ENCODE measurements around the gene OR2T1. TPM values are rescaled to one million over a fixed set of nuclear protein-coding genes. Genes with fewer than 3 reads are reported as not detected.
"Not testable (repeated sequence)": the region's sequence is repeated elsewhere in the genome, so short reads cannot be mapped to it uniquely, and the experiment has no call there.

The OR2T1 gene
- total RNA-seq, 2 donors from 2014 or later, result not detected

DNA sequence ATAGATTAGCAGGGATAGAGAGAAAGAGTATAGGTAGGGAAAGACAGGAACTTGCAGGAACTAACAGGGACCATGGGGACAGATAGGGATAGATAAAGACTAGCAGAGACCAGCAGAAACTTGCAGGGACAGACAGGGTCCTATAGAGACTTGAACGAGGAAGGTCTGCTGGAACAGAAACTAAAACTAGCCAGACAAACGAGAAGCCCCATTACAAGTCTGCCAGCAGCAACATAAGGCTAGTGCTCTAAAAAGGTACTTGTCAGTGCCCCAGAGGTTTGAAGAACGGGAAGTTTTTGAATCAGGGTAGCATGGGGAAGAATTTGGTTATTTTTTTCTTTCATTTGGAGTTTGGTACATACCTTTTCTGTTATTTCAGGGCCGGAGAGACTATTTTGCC, 29.4 kb downstream of the OR2T1 start:
- DNase-seq; intact Hi-C loops (cut with DNase I); ATAC-seq: not testable (repeated sequence)

DNA sequence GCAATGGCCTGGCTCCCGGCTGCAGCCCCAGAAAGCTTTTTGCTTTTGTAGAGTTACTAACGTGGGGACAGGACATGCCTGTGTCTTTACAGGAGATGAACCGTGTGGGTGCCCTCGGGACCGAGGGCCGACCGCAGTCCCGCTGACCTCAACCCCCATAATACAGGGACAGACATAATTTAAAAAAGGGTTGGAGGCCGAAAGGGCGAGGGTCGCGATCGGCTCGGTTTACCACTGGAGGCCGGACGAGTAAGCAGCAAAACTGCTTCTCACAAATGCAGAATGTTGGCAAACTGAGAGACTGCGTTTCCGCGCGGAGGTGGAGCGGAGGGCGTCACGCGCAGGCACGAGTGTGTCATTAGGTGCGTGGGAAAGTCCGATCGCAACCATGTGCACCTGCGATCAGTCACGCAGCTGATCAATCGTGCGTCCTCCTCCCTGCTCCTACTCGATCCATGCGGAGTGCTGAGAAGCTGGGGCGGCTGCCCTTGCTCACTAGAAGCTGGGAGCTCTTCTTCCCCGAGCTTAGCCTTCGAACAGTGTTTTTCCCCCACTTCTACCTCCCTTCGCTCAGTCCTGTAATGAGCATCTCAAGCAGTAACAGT, 31.1 kb downstream of the OR2T1 start:
- intact Hi-C loops (cut with DNase I); DNase-seq; ATAC-seq: not testable (repeated sequence)

DNA sequence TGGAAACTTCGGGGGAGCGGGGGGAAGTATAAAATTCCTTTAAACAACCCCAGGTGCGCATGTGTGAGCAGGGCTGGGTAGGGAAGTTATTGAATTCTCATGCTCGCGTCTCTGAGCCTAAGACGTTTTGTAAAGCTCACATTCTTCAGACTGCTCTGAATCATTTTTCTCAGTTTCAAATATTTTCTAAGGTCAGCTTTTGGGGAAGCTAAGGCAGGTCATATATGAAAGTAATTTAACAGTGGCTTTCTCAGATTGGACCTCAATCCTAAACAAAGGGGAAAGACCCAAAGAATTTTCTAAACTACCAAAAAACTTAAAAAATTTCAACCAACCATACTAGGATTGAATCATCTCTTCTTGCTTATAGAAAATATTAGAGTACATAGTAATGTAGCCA, 32.1 kb downstream of the OR2T1 start:
- intact Hi-C loops (cut with DNase I); DNase-seq; ATAC-seq: not testable (repeated sequence)

DNA sequence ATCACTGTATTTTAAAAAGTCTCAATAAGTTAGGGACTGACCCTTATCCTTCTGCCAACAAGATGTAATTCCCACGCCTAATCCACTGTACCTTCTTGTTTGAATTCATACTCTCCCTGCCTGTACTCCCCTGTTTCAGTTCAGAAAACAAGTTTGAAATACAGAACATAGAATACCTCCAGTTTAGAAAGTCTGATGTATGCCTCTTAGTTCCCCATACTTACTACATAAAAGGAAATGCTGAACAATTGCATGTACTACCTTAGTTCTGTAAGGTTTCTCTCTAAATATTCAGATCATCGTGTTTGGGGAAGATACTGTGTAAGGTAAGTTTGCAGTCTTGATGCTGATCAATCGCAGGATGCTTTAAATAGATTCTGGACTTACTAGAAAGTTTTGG, 33.5 kb downstream of the OR2T1 start:
- not testable (repeated sequence) for ATAC-seq

DNA sequence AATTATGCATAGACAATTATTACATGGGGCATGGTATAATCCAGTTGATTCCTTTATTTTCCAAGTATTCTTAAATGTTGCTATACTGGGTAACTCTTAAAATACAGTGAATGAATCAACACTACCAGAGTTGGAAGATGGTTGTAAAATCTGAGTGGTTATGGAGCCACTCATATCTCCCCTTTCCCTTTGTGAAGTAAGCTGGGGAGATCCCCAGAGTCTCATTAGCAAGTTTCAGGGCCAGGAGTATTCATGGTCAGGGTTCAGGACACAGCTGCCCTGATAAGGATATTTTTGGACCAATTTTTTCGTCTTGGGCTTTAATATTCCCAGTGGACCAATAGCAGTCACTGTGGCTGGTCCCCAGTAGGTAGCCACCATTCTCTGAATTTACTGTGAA, 35.8 kb downstream of the OR2T1 start:
- ATAC-seq; DNase-seq; intact Hi-C loops (cut with DNase I): not testable (repeated sequence)

More for the DNA sequence above, 33.5 kb downstream of the OR2T1 start:
- DNase-seq; intact Hi-C loops (cut with DNase I): not testable (repeated sequence)

DNA sequence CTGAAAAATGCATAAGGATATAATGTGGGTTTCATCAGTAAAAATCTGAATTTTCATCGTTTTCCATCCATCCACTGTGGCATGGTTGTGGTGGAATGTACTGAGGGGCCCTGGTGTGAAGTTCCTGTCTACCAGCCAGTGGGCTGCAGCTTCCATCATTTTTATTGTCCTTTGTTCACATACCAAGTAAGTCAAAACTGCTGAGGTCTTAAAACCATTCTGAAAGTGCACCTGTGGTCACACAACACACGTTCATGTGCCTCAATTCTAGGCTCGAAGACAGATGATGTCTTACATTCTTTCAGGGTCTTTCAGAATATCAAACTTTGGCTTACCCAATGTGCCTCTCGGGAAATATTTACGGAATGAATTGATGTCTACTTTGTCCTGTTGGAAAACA, 36.4 kb downstream of the OR2T1 start:
- ATAC-seq; DNase-seq; intact Hi-C loops (cut with DNase I): not testable (repeated sequence)

DNA sequence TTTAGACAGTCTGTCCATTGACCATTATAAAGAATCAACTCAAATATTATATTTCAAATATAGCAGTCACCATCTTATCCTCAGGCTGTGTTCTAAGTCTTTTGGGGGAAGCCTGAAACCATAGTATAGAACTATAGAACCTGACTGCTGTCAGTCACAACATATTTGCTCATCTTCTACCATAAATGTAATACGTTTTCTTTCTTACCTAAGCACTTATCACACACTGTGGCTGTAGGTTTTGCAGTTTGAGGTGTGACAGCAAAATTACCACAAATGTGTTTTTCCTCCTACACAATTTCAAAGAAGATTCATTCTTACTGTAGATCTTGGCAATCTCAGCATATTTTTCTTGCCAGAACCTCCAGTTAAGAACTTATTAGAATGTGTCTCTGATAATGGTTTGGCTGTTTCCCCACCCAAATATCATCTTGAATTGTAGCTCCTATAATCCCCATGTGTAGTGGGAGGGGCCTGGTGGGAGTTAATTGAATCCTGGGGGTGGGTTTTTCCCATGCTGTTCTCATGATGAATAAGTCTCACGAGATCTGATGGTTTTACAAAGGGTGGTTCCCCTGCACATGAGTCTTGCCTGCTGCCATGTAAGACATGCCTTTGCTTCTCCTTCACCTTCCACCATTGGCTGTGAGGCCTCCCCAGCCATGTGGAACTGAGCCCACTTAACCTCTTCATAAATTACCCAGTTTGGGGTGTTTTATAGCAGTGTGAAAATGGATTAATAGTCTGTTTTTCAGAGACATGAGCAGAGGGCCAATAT, 39.8 kb downstream of the OR2T1 start:
- DNase-seq; ATAC-seq; intact Hi-C loops (cut with DNase I): not testable (repeated sequence)

DNA sequence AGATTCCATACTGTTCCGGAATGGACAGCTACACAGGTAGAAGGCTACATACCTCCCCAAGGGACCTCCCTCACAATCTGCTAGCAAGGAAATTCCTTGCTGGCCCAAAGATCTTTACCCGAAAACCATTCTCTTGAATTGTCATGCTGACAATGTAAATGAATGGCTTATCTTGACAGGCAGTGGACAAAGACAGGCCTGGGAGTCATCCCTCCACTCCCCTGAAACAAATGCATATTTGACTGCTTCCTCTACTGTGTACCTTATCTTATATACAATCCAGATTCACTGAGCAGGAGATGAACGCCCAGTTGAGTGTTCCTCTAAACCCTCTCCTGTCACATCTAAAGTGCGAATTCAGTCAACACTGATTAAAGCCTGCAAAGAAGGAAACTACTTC, 41.8 kb downstream of the OR2T1 start:
- intact Hi-C loops (cut with DNase I); ATAC-seq; DNase-seq: not testable (repeated sequence)

DNA sequence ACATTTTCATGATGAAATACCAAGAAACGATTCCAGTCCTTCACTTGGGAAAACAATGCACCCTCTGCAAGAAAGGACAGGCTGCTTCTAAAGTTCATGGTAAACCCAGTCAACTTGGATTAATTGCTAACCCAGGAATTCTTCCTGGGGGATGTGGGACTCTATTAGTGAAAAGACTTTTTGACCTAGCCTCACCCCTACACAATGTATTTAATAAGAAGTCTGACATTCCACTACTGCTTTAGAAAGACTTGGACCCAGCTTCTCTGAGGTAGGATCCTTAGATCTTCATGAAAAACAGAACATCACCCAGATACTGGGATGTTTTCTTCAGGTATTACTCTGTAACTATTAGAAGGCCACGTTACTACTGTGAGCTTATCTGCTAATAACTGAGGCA, 42.6 kb downstream of the OR2T1 start, which contains the start of gene OR2T2:
TSS of gene OR2T2 (plus strand) at position 239 of the 400 bp plus-strand sequence. CDS start 7,161 bp downstream, outside the sequence.
- intact Hi-C loops (cut with DNase I); DNase-seq: not testable (repeated sequence)

DNA sequence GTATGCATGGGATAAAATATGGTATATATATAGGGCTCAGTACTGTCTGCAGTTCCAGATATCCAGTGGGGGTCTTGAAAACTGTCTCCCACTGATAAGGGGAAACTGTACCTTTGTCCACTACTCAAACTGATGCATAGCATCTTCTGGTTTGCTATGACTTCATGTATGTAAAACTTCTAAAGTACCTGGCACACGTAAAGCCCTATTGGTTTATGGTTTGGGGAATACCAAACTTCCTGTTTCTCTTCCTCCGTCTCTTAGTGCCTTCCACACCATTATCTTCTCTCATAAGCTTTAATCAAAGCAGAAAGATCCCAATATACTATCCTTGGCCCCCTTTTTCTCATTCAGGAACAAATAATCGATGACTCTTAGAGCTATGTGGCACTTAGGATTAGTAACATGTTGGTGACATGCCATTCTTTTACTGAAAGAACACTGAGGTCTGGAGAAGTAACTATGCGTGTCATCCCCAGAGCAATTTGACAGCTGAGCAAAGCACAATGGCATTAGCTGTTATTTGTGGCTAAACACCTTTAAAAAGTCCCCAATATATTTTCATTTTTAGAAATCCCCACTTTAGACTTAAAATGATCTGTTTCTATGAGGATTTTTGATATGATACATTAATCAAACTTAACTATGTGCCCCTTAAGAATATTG, 45.7 kb downstream of the OR2T1 start:
- DNase-seq; ATAC-seq; intact Hi-C loops (cut with DNase I): not testable (repeated sequence)

More for the DNA sequence above, 42.6 kb downstream of the OR2T1 start, which contains the start of gene OR2T2:
- not testable (repeated sequence) for ATAC-seq

DNA sequence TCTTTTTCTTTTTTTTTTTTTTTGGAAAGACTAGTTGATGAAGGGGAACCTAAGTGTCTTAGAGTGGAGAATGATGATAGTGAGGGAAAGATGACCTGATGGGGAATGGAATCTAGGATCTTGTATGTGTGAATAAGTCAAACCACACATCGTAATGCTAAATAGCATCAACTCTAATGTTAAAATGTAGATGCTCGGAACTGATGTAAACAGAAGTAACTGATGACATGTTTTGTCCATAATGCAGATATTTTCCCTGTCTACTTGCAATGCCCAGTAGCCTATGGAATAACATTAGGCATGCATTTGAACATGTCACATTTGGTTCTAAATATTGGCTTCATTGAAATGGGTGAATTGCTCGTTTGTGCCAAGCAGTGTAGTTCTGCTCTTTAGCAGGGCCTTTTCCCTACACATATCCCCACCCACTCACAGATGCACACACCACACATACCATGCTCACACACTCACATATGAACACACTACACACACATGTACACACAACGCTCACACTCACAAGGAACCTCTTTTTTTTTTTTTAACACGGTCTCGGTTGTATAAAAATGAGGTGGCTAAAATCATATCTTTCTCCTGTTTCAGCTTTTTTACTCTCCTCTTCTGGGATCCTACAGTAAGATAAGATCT, 47.1 kb downstream of the OR2T1 start:
- DNase-seq; intact Hi-C loops (cut with DNase I); ATAC-seq: not testable (repeated sequence)

DNA sequence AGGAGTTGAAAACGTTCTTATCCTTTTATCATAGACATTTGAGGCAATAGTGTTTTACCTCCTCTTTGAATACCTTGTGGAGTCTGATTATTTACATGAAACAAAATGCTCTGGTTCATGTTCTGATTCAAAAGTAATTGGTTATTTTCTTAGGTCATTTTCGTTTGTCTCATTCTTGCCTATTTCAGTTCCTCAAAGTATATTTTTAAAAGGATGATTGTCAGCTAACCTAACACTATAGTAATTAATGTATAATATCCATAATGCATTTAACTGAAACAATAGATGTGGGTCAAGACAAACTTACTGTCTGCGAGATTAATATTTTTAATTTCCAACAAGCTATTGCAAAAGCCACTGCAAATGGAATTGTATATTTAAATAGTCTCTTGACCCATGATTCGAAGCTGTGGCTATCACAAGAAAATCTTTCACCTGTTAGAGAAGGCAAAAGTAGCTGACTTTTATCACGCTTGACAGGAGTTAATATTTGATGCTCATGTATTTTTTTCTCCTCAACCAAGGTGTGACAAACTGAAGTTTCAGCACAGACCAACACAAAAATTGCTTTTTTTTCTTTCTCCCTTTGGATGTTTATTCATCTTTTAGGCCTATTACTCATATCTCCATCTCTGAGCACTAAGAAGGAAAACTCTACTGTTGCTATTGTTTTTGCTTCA, 47.8 kb downstream of the OR2T1 start:
- ATAC-seq; intact Hi-C loops (cut with DNase I); DNase-seq: not testable (repeated sequence)

DNA sequence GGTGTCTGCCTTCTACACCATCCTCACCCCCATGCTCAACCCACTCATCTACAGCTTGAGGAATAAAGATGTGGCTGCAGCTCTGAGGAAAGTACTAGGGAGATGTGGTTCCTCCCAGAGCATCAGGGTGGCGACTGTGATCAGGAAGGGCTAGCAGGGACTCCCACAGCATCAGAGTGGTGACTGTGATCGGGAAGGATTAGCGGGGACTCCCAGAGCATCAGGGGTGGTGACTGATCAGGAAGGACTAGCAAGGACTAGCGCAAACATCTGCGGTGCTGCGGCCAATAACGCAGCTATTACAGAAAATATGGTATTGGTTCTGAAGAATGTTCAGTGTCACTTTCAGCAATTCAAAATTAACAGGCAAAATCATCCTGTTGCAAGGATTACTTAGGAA, 50.8 kb downstream of the OR2T1 start:
- intact Hi-C loops (cut with DNase I); ATAC-seq; DNase-seq: not testable (repeated sequence)

DNA sequence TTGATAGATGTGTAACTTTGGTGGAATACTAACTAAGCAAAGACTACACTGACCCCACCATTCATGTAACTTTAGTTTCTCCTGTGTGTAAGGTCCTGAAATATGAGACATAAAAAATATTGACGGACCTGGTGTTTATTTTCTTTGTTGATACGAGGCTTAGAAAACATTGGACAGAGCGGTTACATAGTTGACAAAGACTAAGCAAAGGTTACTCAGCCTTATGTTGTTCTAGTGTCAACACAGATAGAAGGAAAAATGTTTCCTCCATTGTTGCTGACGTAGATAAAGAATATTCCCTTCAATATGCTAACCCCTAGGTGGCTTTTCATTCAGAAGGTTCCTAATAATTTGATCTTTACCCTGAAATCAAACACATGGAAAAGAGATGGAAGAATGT, 52.2 kb downstream of the OR2T1 start:
- intact Hi-C loops (cut with DNase I); ATAC-seq; DNase-seq: not testable (repeated sequence)

DNA sequence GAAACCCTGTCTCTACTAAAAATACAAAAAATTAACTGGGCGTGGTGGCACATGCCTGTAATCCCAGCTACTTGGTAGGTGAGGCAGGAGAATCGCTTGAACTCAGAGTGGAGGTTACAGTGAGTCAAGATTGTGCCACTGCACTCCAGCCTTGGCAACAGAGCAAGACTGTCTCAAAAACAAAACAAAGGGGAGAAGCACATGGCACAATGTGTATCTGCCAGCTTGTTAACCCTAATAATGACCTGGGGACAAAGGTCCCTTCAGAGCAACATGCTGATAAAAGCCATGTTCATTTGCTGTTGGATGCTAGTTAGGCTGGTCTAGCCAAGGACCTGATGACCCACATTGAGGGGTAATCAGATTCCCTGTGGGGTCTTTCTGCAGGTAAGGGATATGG, 53.8 kb downstream of the OR2T1 start:
- ATAC-seq; DNase-seq; intact Hi-C loops (cut with DNase I): not testable (repeated sequence)
